HG02884 (cell line): Measurements from ENCODE around the gene CDCP2.

Source experiments
- ATAC-seq: cut with Tn5 transposase; IDR thresholded peaks from one replicate; pipeline ENCODE4 v1.9.1; 2021; ENCODE audit warnings: mild to moderate bottlenecking, moderate library complexity; ENCODE audit not compliant: unreplicated experiment

CDCP2 gene

GRCh38 chr1:54137534-54138061, 15.2 kb downstream of the CDCP2 start:
- ATAC-seq, result no peak

GRCh38 chr1:54136963-54137533, 15.8 kb downstream of the CDCP2 start:
- ATAC-seq, result no peak

GRCh38 chr1:54136269-54136896, 16.4 kb downstream of the CDCP2 start:
- ATAC-seq, result no peak

- ATAC-seq, result no peak
These were observed 17.2 kb downstream of the CDCP2 start for GRCh38 chr1:54135436-54136120.

GRCh38 chr1:54134295-54134694, 18.5 kb downstream of the CDCP2 start:
- no peak for ATAC-seq

GRCh38 chr1:54132495-54132894, 20.3 kb downstream of the CDCP2 start:
- ATAC-seq, result no peak

GRCh38 chr1:54131419-54131818, 21.4 kb downstream of the CDCP2 start:
- ATAC-seq, result no peak

- no peak for ATAC-seq
These were observed 22.9 kb downstream of the CDCP2 start for GRCh38 chr1:54129858-54130257.

GRCh38 chr1:54127594-54128300, 25.1 kb downstream of the CDCP2 start:
- ATAC-seq, result no peak

- no peak for ATAC-seq
These were observed 26.5 kb downstream of the CDCP2 start for GRCh38 chr1:54126271-54126815.

- ATAC-seq, result no peak
These were observed 27.3 kb downstream of the CDCP2 start for GRCh38 chr1:54125386-54126070.

- no peak for ATAC-seq
These were observed 27.9 kb downstream of the CDCP2 start for GRCh38 chr1:54124906-54125305.

GRCh38 chr1:54124472-54124871, 28.3 kb downstream of the CDCP2 start:
- no peak for ATAC-seq

GRCh38 chr1:54122992-54123391, 29.8 kb downstream of the CDCP2 start:
- ATAC-seq, result no peak

- ATAC-seq, result no peak
These were observed 30.6 kb downstream of the CDCP2 start for GRCh38 chr1:54122135-54122751.

- ATAC-seq, result no peak
These were observed 31.2 kb downstream of the CDCP2 start for GRCh38 chr1:54121482-54122134.

- ATAC-seq, result no peak
These were observed 31.9 kb downstream of the CDCP2 start for GRCh38 chr1:54120698-54121481.

GRCh38 chr1:54120018-54120697, 32.6 kb downstream of the CDCP2 start:
- ATAC-seq, result no peak
